Measurements from ENCODE around the gene PRKAG2. TPM values are rescaled to one million over a fixed set of nuclear protein-coding genes. Genes with fewer than 3 reads are reported as not detected.

Gene PRKAG2
- total and polyA plus RNA-seq, 4 donors: 3.6 to 25.1 (median 16.8) TPM

DNA sequence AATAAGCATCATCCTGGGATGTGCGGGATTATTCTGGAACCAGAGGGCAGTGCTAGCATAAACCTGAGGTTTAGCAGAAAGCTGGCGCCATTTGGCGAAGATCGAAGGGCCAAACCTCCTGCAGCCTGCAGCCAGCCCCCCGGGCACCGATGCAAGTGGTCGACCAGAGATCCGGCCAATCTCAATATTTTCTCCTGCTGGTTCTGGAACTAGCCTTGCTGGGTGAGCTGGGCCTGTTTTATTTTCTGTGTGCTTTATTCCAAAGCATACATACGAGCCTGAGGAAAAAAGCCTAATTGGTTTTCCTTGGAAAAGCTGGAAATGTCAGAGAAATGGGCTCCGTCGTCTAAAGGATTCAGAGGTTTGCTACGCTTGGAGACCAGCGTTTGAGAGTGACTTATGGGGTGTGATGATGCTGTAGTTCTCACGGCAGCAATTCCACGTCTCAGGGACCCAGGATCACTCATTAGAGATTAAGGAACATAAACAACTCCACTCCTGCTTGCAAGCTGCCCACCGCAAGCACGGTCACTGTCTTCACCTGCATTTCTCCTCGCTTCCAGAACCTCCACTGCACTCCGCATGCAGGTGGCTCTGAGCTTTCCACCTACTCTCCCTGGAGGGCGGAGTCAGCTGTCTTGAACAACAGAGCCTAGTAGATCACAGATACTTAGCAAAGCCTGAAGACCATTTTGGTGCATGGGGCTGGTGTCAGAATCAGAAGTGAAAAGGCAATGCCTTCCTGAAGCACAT lies 60.2 kb downstream of the PRKAG2 start:
- Histone ChIP-seq H3K36me3 (ENCODE audit: control insufficient read depth in 4 of 4, insufficient read depth in 3 of 4, low read depth in 1 of 4, low read length in 3 of 4) (no peaks in the 10 kb centered on the region), H3K9ac (ENCODE audit: low read depth in 1 of 2, low read length in 2 of 2) (no peak overlapping the region), H3K27me3 (ENCODE audit: control insufficient read depth in 4 of 4, insufficient read depth in 4 of 4, low read length in 3 of 4) (no peaks in the 10 kb centered on the region), H3K27ac (ENCODE audit: low read depth in 1 of 2, low read length in 2 of 2) (no peak overlapping the region), H3K4me1 (ENCODE audit: control insufficient read depth in 4 of 4, insufficient read depth in 4 of 4, low read length in 3 of 4) (peaks cover 15 to 40% (median 27%) of the 10 kb centered on the region in 4 donors), H3K4me3 (ENCODE audit: low read depth in 1 of 3, low read length in 3 of 3) (no peak overlapping the region), H3K9me3 (ENCODE audit: control insufficient read depth in 4 of 4, low read length in 3 of 4) (no peaks in the 10 kb centered on the region)
- DNase-seq (ENCODE audit: low spot score): no peak
- TF ChIP-seq, protein P1, sequence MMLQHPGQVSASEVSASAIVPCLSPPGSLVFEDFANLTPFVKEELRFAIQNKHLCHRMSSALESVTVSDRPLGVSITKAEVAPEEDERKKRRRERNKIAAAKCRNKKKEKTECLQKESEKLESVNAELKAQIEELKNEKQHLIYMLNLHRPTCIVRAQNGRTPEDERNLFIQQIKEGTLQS (IDR thresholded peaks at IDR 0.05): no peak
- WGBS: 96% methylated on average over 20 of the region's 20 CpGs

DNA sequence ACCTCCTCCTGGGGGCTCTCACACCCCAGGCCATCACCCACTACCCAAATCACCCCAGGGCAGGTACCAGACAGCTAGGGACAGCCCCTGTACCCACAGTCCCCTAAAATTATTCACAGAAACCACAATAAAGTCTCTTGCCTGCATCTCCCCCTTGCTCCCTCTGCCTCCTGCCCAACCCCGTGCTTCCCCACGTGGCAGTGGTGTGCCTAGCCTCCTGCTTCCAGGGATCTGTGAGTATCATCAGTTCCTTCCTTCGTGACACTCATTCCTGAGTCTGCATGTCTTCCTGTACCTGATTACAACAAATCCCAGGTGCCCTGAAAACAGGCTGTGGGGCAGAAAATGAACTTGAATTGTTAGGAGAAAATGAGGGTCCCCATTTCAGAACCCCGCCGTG lies 61.5 kb downstream of the PRKAG2 start:
- no peak overlapping the region for H3K4me3 ChIP-seq (ENCODE audit: low read depth in 1 of 3, low read length in 3 of 3)
- peaks cover 16 to 36% (median 25%) of the 10 kb centered on the region in 4 donors for H3K4me1 ChIP-seq (ENCODE audit: control insufficient read depth in 4 of 4, insufficient read depth in 4 of 4, low read length in 3 of 4)

DNA sequence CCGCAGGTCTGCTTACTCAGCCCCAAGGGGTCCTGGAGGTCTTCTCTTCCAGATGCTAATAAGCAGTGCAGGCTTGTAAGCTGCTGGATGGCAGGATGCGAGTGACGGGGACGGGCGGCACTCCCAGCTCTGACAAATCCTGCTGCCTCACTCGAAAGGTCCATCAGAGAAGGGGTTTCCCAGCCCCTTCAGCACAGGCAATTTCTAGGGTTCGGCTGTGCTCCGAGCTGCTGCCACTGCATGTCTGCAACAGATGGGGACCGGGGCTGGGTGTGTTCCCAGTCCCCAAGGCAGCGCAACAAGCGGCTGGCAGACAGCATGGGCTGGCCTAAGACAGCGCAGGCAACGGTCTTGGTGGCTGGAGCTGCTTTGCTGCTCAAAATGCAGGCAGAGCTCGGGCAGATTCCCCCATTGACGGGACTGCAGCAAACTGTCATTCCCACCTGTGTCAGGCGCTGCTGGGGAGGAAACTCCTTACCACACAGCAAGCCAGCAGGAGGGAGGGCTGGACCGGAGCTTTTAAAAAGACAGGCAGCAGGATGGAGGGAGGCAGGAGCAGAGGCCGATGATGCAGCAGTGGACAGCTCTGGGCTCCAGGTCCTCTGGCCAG lies 62.4 kb downstream of the PRKAG2 start:
- H3K9me3 ChIP-seq (ENCODE audit: control insufficient read depth in 4 of 4, low read length in 3 of 4): no peaks in the 10 kb centered on the region
- H3K4me3 ChIP-seq (ENCODE audit: low read depth in 1 of 3, low read length in 3 of 3): no peak overlapping the region
- no peak for DNase-seq (ENCODE audit: low spot score)
- H3K36me3 ChIP-seq (ENCODE audit: control insufficient read depth in 4 of 4, insufficient read depth in 3 of 4, low read depth in 1 of 4, low read length in 3 of 4): no peaks in the 10 kb centered on the region
- no peak overlapping the region for H3K27ac ChIP-seq (ENCODE audit: low read depth in 1 of 2, low read length in 2 of 2)
- H3K4me1 ChIP-seq (ENCODE audit: control insufficient read depth in 4 of 4, insufficient read depth in 4 of 4, low read length in 3 of 4): peaks cover 17 to 27% (median 18%) of the 10 kb centered on the region in 4 donors
- H3K9ac ChIP-seq (ENCODE audit: low read depth in 1 of 2, low read length in 2 of 2): no peak overlapping the region
- WGBS: 88% methylated on average over 18 of the region's 18 CpGs
- no peaks in the 10 kb centered on the region for H3K27me3 ChIP-seq (ENCODE audit: control insufficient read depth in 4 of 4, insufficient read depth in 4 of 4, low read length in 3 of 4)
- no peak for TF ChIP-seq FOXA2 (IDR thresholded peaks at IDR 0.05)
- TF ChIP-seq TAF1 (conservative IDR thresholded peaks at IDR 0.05): no peak
- TF ChIP-seq RAD21 (IDR thresholded peaks at IDR 0.05): no peak
- no peak for TF ChIP-seq HNF4A (conservative IDR thresholded peaks at IDR 0.05)
- no peak for TF ChIP-seq EGR1 (IDR thresholded peaks at IDR 0.05; ENCODE audit: low read depth in 2 of 2)
- TF ChIP-seq, protein P2, sequence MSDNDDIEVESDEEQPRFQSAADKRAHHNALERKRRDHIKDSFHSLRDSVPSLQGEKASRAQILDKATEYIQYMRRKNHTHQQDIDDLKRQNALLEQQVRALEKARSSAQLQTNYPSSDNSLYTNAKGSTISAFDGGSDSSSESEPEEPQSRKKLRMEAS (IDR thresholded peaks at IDR 0.05): no peak
- no peak for TF ChIP-seq YY1 (IDR thresholded peaks at IDR 0.05)
- TF ChIP-seq, protein P3, sequence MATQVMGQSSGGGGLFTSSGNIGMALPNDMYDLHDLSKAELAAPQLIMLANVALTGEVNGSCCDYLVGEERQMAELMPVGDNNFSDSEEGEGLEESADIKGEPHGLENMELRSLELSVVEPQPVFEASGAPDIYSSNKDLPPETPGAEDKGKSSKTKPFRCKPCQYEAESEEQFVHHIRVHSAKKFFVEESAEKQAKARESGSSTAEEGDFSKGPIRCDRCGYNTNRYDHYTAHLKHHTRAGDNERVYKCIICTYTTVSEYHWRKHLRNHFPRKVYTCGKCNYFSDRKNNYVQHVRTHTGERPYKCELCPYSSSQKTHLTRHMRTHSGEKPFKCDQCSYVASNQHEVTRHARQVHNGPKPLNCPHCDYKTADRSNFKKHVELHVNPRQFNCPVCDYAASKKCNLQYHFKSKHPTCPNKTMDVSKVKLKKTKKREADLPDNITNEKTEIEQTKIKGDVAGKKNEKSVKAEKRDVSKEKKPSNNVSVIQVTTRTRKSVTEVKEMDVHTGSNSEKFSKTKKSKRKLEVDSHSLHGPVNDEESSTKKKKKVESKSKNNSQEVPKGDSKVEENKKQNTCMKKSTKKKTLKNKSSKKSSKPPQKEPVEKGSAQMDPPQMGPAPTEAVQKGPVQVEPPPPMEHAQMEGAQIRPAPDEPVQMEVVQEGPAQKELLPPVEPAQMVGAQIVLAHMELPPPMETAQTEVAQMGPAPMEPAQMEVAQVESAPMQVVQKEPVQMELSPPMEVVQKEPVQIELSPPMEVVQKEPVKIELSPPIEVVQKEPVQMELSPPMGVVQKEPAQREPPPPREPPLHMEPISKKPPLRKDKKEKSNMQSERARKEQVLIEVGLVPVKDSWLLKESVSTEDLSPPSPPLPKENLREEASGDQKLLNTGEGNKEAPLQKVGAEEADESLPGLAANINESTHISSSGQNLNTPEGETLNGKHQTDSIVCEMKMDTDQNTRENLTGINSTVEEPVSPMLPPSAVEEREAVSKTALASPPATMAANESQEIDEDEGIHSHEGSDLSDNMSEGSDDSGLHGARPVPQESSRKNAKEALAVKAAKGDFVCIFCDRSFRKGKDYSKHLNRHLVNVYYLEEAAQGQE (IDR thresholded peaks at IDR 0.05): no peak
- TF ChIP-seq FOXA1 (IDR thresholded peaks at IDR 0.05): no peak

More for the DNA sequence above, 61.5 kb downstream of the PRKAG2 start:
- Histone ChIP-seq H3K27ac (ENCODE audit: low read depth in 1 of 2, low read length in 2 of 2) (no peak overlapping the region), H3K36me3 (ENCODE audit: control insufficient read depth in 4 of 4, insufficient read depth in 3 of 4, low read depth in 1 of 4, low read length in 3 of 4) (no peaks in the 10 kb centered on the region), H3K27me3 (ENCODE audit: control insufficient read depth in 4 of 4, insufficient read depth in 4 of 4, low read length in 3 of 4) (no peaks in the 10 kb centered on the region), H3K9ac (ENCODE audit: low read depth in 1 of 2, low read length in 2 of 2) (no peak overlapping the region), H3K9me3 (ENCODE audit: control insufficient read depth in 4 of 4, low read length in 3 of 4) (no peaks in the 10 kb centered on the region)
- WGBS: 92% methylated on average over 5 of the region's 5 CpGs
- TF ChIP-seq, protein P4, sequence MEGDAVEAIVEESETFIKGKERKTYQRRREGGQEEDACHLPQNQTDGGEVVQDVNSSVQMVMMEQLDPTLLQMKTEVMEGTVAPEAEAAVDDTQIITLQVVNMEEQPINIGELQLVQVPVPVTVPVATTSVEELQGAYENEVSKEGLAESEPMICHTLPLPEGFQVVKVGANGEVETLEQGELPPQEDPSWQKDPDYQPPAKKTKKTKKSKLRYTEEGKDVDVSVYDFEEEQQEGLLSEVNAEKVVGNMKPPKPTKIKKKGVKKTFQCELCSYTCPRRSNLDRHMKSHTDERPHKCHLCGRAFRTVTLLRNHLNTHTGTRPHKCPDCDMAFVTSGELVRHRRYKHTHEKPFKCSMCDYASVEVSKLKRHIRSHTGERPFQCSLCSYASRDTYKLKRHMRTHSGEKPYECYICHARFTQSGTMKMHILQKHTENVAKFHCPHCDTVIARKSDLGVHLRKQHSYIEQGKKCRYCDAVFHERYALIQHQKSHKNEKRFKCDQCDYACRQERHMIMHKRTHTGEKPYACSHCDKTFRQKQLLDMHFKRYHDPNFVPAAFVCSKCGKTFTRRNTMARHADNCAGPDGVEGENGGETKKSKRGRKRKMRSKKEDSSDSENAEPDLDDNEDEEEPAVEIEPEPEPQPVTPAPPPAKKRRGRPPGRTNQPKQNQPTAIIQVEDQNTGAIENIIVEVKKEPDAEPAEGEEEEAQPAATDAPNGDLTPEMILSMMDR (IDR thresholded peaks at IDR 0.05; ENCODE audit: low read depth, low read length, missing input control): no peak
- TF ChIP-seq FOXA1 (IDR thresholded peaks at IDR 0.05) (no peak), RAD21 (IDR thresholded peaks at IDR 0.05) (no peak), GABPA (IDR thresholded peaks at IDR 0.05 in 1 of 2, conservative IDR thresholded peaks at IDR 0.05 in 1 of 2) (no peak), FOXA2 (IDR thresholded peaks at IDR 0.05) (no peak)
- TF ChIP-seq, protein P5, sequence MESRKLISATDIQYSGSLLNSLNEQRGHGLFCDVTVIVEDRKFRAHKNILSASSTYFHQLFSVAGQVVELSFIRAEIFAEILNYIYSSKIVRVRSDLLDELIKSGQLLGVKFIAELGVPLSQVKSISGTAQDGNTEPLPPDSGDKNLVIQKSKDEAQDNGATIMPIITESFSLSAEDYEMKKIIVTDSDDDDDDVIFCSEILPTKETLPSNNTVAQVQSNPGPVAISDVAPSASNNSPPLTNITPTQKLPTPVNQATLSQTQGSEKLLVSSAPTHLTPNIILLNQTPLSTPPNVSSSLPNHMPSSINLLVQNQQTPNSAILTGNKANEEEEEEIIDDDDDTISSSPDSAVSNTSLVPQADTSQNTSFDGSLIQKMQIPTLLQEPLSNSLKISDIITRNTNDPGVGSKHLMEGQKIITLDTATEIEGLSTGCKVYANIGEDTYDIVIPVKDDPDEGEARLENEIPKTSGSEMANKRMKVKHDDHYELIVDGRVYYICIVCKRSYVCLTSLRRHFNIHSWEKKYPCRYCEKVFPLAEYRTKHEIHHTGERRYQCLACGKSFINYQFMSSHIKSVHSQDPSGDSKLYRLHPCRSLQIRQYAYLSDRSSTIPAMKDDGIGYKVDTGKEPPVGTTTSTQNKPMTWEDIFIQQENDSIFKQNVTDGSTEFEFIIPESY (IDR thresholded peaks at IDR 0.05): no peak
- TF ChIP-seq, protein P1 (IDR thresholded peaks at IDR 0.05): no peak
- DNase-seq (ENCODE audit: low spot score): no peak
